Measurements from ENCODE around the gene TCF7L2.

- TF ChIP-seq, protein P1, sequence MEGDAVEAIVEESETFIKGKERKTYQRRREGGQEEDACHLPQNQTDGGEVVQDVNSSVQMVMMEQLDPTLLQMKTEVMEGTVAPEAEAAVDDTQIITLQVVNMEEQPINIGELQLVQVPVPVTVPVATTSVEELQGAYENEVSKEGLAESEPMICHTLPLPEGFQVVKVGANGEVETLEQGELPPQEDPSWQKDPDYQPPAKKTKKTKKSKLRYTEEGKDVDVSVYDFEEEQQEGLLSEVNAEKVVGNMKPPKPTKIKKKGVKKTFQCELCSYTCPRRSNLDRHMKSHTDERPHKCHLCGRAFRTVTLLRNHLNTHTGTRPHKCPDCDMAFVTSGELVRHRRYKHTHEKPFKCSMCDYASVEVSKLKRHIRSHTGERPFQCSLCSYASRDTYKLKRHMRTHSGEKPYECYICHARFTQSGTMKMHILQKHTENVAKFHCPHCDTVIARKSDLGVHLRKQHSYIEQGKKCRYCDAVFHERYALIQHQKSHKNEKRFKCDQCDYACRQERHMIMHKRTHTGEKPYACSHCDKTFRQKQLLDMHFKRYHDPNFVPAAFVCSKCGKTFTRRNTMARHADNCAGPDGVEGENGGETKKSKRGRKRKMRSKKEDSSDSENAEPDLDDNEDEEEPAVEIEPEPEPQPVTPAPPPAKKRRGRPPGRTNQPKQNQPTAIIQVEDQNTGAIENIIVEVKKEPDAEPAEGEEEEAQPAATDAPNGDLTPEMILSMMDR (IDR thresholded peaks at IDR 0.05; ENCODE audit: low read depth, low read length, poor library complexity, severe bottlenecking): no peak
- TF ChIP-seq EZH2phosphoT487 (IDR thresholded peaks at IDR 0.05; ENCODE audit: borderline replicate concordance, low read length): no peak
These were observed 229.2 kb downstream of the TCF7L2 start for GRCh38 chr10:113179265-113179664.

All from DOHH2 (cell line).